HCT116 (cell line): Measurements from ENCODE around the gene NELFB. TPM values are rescaled to one million over a fixed set of nuclear protein-coding genes. Genes with fewer than 3 reads are reported as not detected.

Experiments used
- ATAC-seq: fragments of 200-7000 bp; cut with Tn5 transposase; 2 replicates; pipeline ENCODE4 v1.9.1; 2020; ENCODE audit warnings: mild to moderate bottlenecking, moderate library complexity
- BruUV-seq: library from RNA; stranded (reverse); fragments of 400-500 nt; replicated peaks from 2 replicates; lab custom pipeline; 2021; lab: Mats Ljungman, UMichigan
- CTCF ChIA-PET: fragments of 300-600 bp; sonication (Branson Sonifier 250); formaldehyde crosslinking; loops from one replicate; lab custom pipeline; 2021; ENCODE audit warnings: antibody characterized with exemption; lab: Charles Lee
- POLR2A ChIA-PET: fragments of 300-600, 350-600 bp; sonication (Branson Sonifier 250); formaldehyde crosslinking; loops from one replicate; lab custom pipeline; 2021; ENCODE audit warnings: antibody characterized with exemption; lab: Charles Lee
- RAD21 ChIA-PET, 2 experiments: fragments of 300-600 bp; sonication (Branson Sonifier 250); formaldehyde crosslinking; loops; one replicate each; lab custom pipeline; 2023; ENCODE audit warnings: low total read pairs in 2 of 2; ENCODE audit not compliant: uncharacterized antibody in 2 of 2, unreplicated experiment in 2 of 2, low non-redundant PET in 1 of 2; lab: Charles Lee
- DNase-seq: peaks from one replicate; pipeline ENCODE4 v3.0.0-alpha.2; 2010; ENCODE audit warnings: low read depth, low spot score
- H2AFZ ChIP-seq: fragments of 200-600 bp; shearing (Covaris generic), sonication (generic); 2 replicates; pipeline ENCODE4 v1.6.1; 2017; ENCODE audit warnings: low read depth, mixed run types, mixed read lengths, antibody characterized with exemption, low read length; ENCODE audit not compliant: poor library complexity, severe bottlenecking
- H3K27ac ChIP-seq: 2 replicates; pipeline ENCODE4 v1.5.1; 2012; ENCODE audit warnings: low read depth, low read length
- H3K27me3 ChIP-seq: fragments of 200-600 bp; sonication (generic); 2 replicates; pipeline ENCODE4 v1.6.1; 2016; ENCODE audit warnings: mixed run types, low read length, mixed read lengths; ENCODE audit not compliant: insufficient read depth
- H3K36me3 ChIP-seq, 2 experiments: fragments of 200-500 bp in 1 of 2; fragments of 200-600 bp in 1 of 2; sonication (Bioruptor generic) in 1 of 2; sonication (generic) in 1 of 2; 2 replicates each; pipeline versions ENCODE4 v1.5.1 to v1.6.1; 2014 to 2016; ENCODE audit warnings: low read length in 2 of 2, inconsistent platforms in 1 of 2, mixed read lengths in 1 of 2, mixed run types in 1 of 2; ENCODE audit not compliant: insufficient read depth in 2 of 2, control insufficient read depth in 1 of 2
- H3K4me1 ChIP-seq, 2 experiments: fragments of 200-600 bp in 1 of 2; sonication (generic) in 1 of 2; 2 replicates each; pipeline versions ENCODE4 v1.5.1 to v1.6.1; 2012 to 2017; ENCODE audit warnings: low read length in 2 of 2, inconsistent platforms in 1 of 2, mild to moderate bottlenecking in 1 of 2, mixed read lengths in 1 of 2, mixed run types in 1 of 2, moderate library complexity in 1 of 2; ENCODE audit not compliant: insufficient read depth in 2 of 2, control insufficient read depth in 1 of 2
- H3K4me2 ChIP-seq: fragments of 200-600 bp; sonication (generic); 2 replicates; pipeline ENCODE4 v1.6.1; 2017; ENCODE audit warnings: mixed run types, low read length, mixed read lengths
- H3K4me3 ChIP-seq, 2 experiments: fragments of 200-600 bp in 1 of 2; sonication (generic) in 1 of 2; replicated peaks in 1 of 2; 2 replicates each; pipeline ENCODE4 v1.5.1; 2011 to 2016; ENCODE audit warnings: low read length in 2 of 2, control low read depth in 1 of 2, low read depth in 1 of 2, mild to moderate bottlenecking in 1 of 2, mixed read lengths in 1 of 2, mixed run types in 1 of 2
- H3K79me2 ChIP-seq: fragments of 200-600 bp; sonication (generic); 2 replicates; pipeline ENCODE4 v1.6.1; 2017; ENCODE audit warnings: mild to moderate bottlenecking, mixed run types, low read length, moderate library complexity, mixed read lengths; ENCODE audit not compliant: insufficient read depth
- H3K9ac ChIP-seq: fragments of 200-600 bp; sonication (generic); 2 replicates; pipeline ENCODE4 v1.6.1; 2016; ENCODE audit warnings: low read length, mixed read lengths
- H3K9me2 ChIP-seq: fragments of 200-600 bp; sonication (generic), shearing (Covaris generic); 2 replicates; pipeline ENCODE4 v1.6.1; 2017; ENCODE audit warnings: mixed run types, mild to moderate bottlenecking, moderate library complexity; ENCODE audit not compliant: insufficient read depth
- H3K9me3 ChIP-seq, 2 experiments: fragments of 200-500 bp in 1 of 2; fragments of 200-600 bp in 1 of 2; sonication (Bioruptor generic) in 1 of 2; sonication (generic) in 1 of 2; 2 replicates each; pipeline ENCODE4 v1.6.1; 2014 to 2017; ENCODE audit warnings: low read length in 2 of 2, mixed read lengths in 2 of 2, inconsistent platforms in 1 of 2, low read depth in 1 of 2, mild to moderate bottlenecking in 1 of 2, mixed run types in 1 of 2, moderate library complexity in 1 of 2; ENCODE audit not compliant: control insufficient read depth in 1 of 2, insufficient read depth in 1 of 2
- H4K20me1 ChIP-seq: fragments of 200-600 bp; sonication (generic), shearing (Covaris generic); 2 replicates; pipeline ENCODE4 v1.6.1; 2017; ENCODE audit warnings: mixed run types, mild to moderate bottlenecking, moderate library complexity; ENCODE audit not compliant: insufficient read depth
- CEBPB ChIP-seq: IDR thresholded peaks from 2 replicates; pipeline ENCODE4 v1.6.1; 2012; ENCODE audit warnings: low read depth
- EZH2phosphoT487 ChIP-seq: fragments of 200-600 bp; IDR thresholded peaks from 2 replicates; pipeline ENCODE4 v1.6.1; 2018; ENCODE audit warnings: antibody characterized with exemption, borderline replicate concordance
- POLR2A ChIP-seq: IDR thresholded peaks from 2 replicates; pipeline ENCODE4 v1.7.0; 2011; ENCODE audit warnings: borderline replicate concordance; ENCODE audit not compliant: insufficient read depth, insufficient read length; ENCODE audit errors: extremely low read depth
- POLR2AphosphoS5 ChIP-seq: IDR thresholded peaks from 2 replicates; pipeline ENCODE4 v1.6.1; 2011; ENCODE audit warnings: mild to moderate bottlenecking, low read depth, low read length, moderate library complexity
- SIN3A ChIP-seq: IDR thresholded peaks from 2 replicates; pipeline ENCODE4 v1.6.1; 2012; ENCODE audit warnings: low read depth
- SP1 ChIP-seq: IDR thresholded peaks from 2 replicates; pipeline ENCODE4 v1.6.1; 2012; ENCODE audit warnings: low read depth
- SRF ChIP-seq: IDR thresholded peaks from 2 replicates; pipeline ENCODE4 v1.6.1; 2012; ENCODE audit warnings: low read depth
- TCF7L2 ChIP-seq: IDR thresholded peaks from 2 replicates; pipeline ENCODE4 v1.7.0; 2011; ENCODE audit warnings: borderline replicate concordance, inconsistent platforms; ENCODE audit not compliant: insufficient read depth, insufficient read length; ENCODE audit errors: extremely low read depth
- ZFX ChIP-seq: fragments of 450-650 bp; IDR thresholded peaks from 2 replicates; pipeline ENCODE4 v1.6.1; 2017
- intact Hi-C: fragments of 100-400 bp; cut with micrococcal nuclease; formaldehyde crosslinking; loops from 2 replicates; pipeline ENCODE4 v1.10.0; 2022
- total RNA-seq: library from RNA; stranded (reverse); gene quantifications from one replicate; pipeline ENCODE4 v1.2.1, GENCODE V29; 2021; ENCODE audit not compliant: unreplicated experiment
- TF ChIP-seq, protein P1 (sequence below): IDR thresholded peaks from 2 replicates; pipeline ENCODE4 v1.6.1; 2012; ENCODE audit warnings: low read depth
- TF ChIP-seq, protein P2 (sequence below): IDR thresholded peaks from 2 replicates; pipeline ENCODE4 v1.6.1; 2012
- TF ChIP-seq, protein P3 (sequence below): IDR thresholded peaks from 2 replicates; pipeline ENCODE4 v1.6.1; 2011; ENCODE audit warnings: mild to moderate bottlenecking, low read length, moderate library complexity; ENCODE audit not compliant: insufficient replicate concordance; ENCODE audit errors: extremely low read depth
- TF ChIP-seq, protein P4 (sequence below), 3 experiments: fragments of 200-600 bp in 1 of 3; sonication (generic) in 1 of 3; IDR thresholded peaks in 2 of 3; conservative IDR thresholded peaks in 1 of 3; 2 replicates each; pipeline ENCODE4 v1.5.1; 2012 to 2017; ENCODE audit warnings: low read depth in 2 of 3, low read length in 2 of 3, antibody characterized with exemption in 1 of 3, borderline replicate concordance in 1 of 3, control low read depth in 1 of 3, mild to moderate bottlenecking in 1 of 3, mixed read lengths in 1 of 3, mixed run types in 1 of 3, moderate library complexity in 1 of 3; ENCODE audit not compliant: insufficient read depth in 1 of 3

NELFB gene
- total RNA-seq, 1 experiment from 2014 or later, result 86.4 TPM

DNA sequence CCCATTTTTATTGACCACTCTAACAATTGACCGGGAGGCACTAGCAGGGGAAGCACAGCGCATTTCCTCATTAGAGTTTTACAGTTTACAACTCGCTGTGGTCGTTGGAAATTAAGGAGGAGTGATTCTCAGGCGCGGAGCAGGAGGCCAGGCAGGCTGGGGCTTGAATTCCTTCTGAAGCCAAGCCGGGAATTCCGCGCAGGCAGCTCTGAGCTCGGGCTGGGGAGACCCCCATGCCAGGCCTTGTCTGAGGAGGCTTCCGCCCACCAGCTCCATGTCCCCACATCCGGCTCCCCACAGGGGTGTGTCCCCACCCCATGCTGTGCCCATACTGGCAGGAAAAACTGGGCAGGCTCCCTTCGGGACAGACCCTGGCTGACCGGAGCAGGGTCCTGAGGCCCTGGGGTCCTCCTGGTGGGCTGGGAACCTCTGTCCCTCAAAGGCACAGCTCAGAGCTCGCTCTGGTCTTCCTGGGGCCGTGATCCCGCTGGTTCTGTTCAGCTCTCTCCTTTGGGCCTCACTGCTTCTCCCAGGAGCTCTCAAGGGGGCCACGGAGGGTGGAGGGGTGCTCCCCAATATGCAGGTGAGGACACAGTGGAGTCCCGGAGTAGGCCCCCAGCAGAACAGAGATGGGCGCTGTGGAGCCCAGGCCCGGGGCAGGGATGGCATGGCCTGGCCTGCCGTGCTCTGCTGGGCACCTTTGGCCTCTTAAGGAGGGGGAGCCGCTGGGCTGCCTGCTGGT is 48.2 kb downstream of the NELFB start:
- Histone ChIP-seq H3K4me1 (peaks cover 11 to 52% of the 10 kb centered on the region in 2 experiments), H3K4me2 (peak overlapping the region; percentile 66)
- no peak for TF ChIP-seq CEBPB
- no peak for TF ChIP-seq SRF
- TF ChIP-seq, protein P1, sequence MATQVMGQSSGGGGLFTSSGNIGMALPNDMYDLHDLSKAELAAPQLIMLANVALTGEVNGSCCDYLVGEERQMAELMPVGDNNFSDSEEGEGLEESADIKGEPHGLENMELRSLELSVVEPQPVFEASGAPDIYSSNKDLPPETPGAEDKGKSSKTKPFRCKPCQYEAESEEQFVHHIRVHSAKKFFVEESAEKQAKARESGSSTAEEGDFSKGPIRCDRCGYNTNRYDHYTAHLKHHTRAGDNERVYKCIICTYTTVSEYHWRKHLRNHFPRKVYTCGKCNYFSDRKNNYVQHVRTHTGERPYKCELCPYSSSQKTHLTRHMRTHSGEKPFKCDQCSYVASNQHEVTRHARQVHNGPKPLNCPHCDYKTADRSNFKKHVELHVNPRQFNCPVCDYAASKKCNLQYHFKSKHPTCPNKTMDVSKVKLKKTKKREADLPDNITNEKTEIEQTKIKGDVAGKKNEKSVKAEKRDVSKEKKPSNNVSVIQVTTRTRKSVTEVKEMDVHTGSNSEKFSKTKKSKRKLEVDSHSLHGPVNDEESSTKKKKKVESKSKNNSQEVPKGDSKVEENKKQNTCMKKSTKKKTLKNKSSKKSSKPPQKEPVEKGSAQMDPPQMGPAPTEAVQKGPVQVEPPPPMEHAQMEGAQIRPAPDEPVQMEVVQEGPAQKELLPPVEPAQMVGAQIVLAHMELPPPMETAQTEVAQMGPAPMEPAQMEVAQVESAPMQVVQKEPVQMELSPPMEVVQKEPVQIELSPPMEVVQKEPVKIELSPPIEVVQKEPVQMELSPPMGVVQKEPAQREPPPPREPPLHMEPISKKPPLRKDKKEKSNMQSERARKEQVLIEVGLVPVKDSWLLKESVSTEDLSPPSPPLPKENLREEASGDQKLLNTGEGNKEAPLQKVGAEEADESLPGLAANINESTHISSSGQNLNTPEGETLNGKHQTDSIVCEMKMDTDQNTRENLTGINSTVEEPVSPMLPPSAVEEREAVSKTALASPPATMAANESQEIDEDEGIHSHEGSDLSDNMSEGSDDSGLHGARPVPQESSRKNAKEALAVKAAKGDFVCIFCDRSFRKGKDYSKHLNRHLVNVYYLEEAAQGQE, result no peak
- no peak for TF ChIP-seq SP1
- TF ChIP-seq POLR2A, result no peak
- TF ChIP-seq, protein P2, sequence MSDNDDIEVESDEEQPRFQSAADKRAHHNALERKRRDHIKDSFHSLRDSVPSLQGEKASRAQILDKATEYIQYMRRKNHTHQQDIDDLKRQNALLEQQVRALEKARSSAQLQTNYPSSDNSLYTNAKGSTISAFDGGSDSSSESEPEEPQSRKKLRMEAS, result no peak
- no peak for TF ChIP-seq ZFX
- TF ChIP-seq, protein P3, sequence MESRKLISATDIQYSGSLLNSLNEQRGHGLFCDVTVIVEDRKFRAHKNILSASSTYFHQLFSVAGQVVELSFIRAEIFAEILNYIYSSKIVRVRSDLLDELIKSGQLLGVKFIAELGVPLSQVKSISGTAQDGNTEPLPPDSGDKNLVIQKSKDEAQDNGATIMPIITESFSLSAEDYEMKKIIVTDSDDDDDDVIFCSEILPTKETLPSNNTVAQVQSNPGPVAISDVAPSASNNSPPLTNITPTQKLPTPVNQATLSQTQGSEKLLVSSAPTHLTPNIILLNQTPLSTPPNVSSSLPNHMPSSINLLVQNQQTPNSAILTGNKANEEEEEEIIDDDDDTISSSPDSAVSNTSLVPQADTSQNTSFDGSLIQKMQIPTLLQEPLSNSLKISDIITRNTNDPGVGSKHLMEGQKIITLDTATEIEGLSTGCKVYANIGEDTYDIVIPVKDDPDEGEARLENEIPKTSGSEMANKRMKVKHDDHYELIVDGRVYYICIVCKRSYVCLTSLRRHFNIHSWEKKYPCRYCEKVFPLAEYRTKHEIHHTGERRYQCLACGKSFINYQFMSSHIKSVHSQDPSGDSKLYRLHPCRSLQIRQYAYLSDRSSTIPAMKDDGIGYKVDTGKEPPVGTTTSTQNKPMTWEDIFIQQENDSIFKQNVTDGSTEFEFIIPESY, result no peak
- TF ChIP-seq POLR2AphosphoS5, result no peak
- TF ChIP-seq, protein P4, sequence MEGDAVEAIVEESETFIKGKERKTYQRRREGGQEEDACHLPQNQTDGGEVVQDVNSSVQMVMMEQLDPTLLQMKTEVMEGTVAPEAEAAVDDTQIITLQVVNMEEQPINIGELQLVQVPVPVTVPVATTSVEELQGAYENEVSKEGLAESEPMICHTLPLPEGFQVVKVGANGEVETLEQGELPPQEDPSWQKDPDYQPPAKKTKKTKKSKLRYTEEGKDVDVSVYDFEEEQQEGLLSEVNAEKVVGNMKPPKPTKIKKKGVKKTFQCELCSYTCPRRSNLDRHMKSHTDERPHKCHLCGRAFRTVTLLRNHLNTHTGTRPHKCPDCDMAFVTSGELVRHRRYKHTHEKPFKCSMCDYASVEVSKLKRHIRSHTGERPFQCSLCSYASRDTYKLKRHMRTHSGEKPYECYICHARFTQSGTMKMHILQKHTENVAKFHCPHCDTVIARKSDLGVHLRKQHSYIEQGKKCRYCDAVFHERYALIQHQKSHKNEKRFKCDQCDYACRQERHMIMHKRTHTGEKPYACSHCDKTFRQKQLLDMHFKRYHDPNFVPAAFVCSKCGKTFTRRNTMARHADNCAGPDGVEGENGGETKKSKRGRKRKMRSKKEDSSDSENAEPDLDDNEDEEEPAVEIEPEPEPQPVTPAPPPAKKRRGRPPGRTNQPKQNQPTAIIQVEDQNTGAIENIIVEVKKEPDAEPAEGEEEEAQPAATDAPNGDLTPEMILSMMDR (IDR thresholded peaks at IDR 0.05 in 2 of 3, conservative IDR thresholded peaks at IDR 0.05 in 1 of 3; ENCODE audit: borderline replicate concordance in 1 of 3, insufficient read depth in 1 of 3, low read depth in 2 of 3, low read length in 2 of 3), result no peak
- TF ChIP-seq EZH2phosphoT487, result no peak
- TF ChIP-seq TCF7L2, result no peak
- no peak for TF ChIP-seq SIN3A
- TF ChIP-seq, all 23 proteins: peak for 0
- DNase-seq, result no peak
- Histone ChIP-seq H3K9me2 (no peaks in the 10 kb centered on the region), H3K27ac (peak overlapping the region; percentile 32; the same call in 1 of the 2 replicates), H3K4me3 (no peak overlapping the region; a peak in 1 of 4 replicates), H2AFZ (no peak overlapping the region), H3K36me3 (no peaks in the 10 kb centered on the region), H4K20me1 (peaks cover 2% of the 10 kb centered on the region; the same call in 1 of the 2 replicates), H3K79me2 (peaks cover 17% of the 10 kb centered on the region), H3K9ac (peak overlapping the region; percentile 56), H3K9me3 (no peaks in the 10 kb centered on the region), H3K27me3 (no peaks in the 10 kb centered on the region)
- ChIA-PET RAD21 (no interaction called here), CTCF (interaction anchor here (1.7 kb wide), 1 partner anchor 13 kb away, joined by 7 read pairs; no protein-coding TSS in a partner anchor), POLR2A (no interaction called here)
- no peak for ATAC-seq
- intact Hi-C loops, result no loop called here
- no TSS peak for BruUV-seq
